KBM-7 (cell line): ENCODE results near the gene RPL12.

Source experiments
- DNase-seq: peaks from one replicate; pipeline ENCODE4 v3.0.0-alpha.2; 2015
- in situ Hi-C: fragments of 300-500 bp; cut with MboI; formaldehyde crosslinking; loops from 2 replicates; pipeline ENCODE4 v1.14.3; 2020; ENCODE audit warnings: low sequenced_read_pairs, low pct_unique_long_range_greater_than_20kb, mixed read lengths

Gene RPL12

DNA sequence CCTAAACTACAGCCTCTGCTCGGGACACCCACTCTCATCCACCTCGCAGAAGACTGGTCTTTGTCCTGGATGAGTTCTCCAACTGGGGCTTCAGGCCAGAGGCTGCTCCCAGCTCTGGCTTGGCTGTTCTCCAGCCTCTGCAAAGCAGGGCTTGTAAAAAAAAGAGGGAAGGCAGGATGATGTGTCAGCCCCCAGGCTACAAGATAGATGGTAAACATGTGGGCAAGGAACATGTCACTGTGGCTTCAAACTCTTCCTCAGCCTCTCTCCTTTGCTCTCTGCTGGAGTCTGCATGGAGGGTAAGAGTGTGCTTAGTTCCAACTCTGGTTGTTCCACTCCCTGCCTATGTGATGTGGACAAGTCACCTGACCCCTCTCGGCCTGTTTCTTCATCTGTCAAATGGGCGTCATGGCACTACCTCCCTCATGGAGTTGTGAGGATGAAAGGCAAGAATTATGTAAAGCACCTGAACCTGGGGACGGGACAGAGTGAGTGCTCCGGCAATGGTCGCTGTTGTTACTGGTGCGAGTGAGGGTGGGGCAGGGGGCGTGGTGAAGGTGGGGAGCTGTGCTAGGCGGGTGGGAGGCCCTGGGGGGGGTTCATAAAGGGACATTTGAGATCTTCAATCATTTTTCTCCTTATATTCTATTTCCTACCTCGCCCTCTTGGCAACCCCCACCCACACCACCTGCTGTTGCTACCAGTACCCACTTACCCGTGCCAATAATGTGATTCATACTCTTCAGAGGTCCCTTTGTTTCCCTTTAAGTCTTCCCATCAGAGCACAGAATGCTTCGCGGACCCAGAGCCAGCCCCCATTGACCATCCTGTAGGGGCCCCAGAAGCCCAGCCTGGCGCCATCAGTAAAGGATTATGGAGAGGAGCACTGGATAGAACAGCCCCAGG, 33.8 kb downstream of the RPL12 start:
- no peak for DNase-seq
- in situ Hi-C loops = no loop called here

DNA sequence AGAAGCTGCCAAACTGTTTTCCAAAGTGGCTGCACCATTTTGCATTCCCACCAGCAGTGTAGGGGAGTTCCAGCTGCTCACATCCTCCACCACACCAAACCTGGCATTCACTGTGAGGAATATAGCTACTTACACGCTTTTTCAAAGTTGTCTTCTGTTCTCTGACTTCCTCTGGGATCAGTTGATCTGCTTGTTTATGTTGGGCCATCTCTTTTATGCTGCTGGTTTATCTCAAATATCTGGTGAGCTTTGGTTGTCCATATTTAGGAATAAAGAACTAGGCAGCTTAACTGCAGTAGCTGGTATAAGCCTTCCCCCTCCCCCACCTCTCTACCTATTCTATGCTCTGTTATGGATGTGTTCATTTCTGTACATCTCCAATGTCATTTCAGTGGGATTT, 35.5 kb downstream of the RPL12 start:
- in situ Hi-C loops = no loop called here

DNA sequence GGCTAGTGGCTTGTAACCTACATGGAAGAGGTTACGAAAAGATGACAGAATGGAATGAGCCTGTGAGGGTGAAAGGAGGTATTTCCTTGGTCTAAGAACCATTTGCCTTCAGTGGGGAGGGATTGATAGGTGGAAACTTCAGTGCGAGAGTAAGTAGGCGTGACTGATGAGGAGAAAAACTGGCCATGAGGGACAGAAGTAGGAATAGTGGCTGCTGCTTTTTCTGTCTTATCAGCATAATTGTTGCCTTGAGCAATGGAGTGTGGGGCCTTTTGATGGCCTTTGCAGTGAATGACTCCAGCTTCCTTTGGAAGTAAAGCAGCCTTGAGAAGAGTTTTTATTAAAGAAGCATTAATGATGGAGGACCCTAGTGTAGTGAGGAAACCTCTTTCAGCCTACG, 36.1 kb downstream of the RPL12 start:
- DNase-seq = no peak
- in situ Hi-C loops = no loop called here

More for the DNA sequence above, 35.5 kb downstream of the RPL12 start:
- no peak for DNase-seq

DNA sequence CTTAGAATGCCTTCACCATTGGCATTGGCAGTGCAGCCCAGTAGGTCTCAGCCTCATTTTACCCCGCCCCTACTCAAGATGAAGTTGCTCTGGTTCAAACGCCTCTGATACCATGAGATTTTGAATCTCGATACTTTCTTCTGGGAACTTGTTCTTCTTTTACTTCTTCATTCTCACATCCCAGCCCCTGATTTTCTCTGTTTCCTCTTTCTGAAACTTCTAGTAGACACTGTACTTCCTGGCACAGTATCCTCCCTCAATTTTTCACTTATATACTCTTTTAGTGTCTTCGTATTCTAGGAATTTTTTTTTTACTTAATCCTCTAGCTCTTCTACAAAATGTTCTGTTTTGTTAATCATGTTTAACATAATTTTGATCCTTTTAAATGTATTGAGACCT, 40.1 kb downstream of the RPL12 start:
- in situ Hi-C loops = no loop called here
- no peak for DNase-seq

DNA sequence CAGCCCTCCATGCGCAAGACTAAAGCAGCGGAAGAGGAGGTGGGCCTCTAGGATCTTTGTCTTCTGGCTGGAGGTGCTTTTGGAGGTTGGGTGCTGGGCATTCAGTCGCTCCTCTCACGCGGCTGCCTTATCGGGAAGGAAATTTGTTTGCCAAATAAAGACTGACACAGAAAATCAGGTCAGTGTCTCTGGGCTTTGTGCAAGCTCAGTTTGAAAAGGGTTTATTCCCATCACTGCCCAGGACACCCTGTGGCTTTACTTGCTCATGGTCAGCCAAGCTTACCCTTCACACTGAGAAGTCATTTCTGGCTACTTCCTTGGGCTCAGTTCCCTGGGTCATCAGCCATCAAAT, 43.7 kb downstream of the RPL12 start:
- in situ Hi-C loops = no loop called here
- DNase-seq = no peak

DNA sequence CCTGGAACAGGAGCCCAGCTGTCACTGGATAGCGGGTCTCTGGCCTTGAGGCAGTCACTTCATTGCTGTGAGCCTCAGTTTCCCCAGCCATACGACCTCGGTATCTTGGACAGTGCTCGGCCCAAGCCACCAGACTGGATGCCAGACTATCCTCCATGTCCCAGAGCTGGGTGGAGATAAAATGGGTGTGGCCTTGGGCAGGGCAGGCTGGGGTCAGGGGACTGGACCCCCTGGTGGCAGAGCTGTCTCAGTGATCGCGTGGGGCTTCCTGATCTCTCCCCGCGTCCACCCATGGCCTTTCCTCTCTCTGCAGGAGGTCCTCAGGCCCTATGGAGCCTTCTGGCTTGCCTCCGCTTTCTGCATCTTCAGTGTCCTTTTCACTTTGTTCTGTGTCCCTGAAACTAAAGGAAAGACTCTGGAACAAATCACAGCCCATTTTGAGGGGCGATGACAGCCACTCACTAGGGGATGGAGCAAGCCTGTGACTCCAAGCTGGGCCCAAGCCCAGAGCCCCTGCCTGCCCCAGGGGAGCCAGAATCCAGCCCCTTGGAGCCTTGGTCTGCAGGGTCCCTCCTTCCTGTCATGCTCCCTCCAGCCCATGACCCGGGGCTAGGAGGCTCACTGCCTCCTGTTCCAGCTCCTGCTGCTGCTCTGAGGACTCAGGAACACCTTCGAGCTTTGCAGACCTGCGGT, 44.3 kb downstream of the RPL12 start:
- in situ Hi-C loops = no loop called here
- DNase-seq = no peak

DNA sequence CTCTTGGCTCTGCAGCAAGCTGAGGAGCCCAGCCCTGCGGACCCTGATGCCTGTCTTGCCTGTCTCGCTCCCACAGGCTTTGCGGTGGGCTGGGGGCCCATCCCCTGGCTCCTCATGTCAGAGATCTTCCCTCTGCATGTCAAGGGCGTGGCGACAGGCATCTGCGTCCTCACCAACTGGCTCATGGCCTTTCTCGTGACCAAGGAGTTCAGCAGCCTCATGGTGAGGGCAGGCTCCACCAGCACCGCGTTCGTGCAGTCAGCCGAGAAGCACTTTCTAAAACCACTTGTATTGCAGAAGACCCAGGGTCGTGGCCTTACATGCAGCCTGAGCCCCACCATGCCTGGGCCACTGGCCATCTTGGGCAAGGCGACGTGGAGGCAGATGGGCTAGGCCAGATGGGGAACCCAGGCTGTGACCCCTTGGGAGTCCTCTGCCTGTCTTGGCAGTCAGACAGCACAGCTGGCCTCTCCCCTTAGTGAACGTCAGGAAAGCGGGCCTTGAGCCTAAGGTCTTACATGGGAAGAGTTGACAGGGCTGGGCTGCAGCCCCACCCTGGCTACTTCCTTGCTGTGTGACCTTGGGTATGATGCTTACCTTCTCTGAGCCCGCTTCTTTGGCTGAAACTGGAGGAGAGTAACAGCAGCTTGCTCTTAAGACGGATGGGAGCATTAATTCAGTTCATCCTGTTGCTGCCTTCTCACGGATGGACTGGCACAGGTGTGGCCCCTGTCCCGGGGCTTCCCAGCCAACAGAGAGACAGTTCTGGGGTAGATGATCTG, 45.7 kb downstream of the RPL12 start:
- in situ Hi-C loops = no loop called here

DNA sequence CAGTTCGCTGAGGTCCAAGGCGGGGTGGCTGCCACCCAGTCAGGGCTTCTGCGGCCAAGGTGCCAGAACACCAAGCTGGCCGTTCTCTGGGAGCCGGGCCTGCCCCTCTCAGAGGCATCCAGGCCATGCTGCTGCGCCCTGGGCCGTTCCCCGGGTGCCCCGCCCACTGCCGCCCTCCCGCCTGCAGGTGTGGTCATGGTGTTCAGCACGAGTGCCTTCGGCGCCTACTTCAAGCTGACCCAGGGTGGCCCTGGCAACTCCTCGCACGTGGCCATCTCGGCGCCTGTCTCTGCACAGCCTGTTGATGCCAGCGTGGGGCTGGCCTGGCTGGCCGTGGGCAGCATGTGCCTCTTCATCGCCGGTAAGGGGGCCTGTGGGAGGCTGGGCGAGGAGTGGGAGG, 46.6 kb downstream of the RPL12 start:
- in situ Hi-C loops = no loop called here
- DNase-seq = no peak

More for the DNA sequence above, 45.7 kb downstream of the RPL12 start:
- no peak for DNase-seq

DNA sequence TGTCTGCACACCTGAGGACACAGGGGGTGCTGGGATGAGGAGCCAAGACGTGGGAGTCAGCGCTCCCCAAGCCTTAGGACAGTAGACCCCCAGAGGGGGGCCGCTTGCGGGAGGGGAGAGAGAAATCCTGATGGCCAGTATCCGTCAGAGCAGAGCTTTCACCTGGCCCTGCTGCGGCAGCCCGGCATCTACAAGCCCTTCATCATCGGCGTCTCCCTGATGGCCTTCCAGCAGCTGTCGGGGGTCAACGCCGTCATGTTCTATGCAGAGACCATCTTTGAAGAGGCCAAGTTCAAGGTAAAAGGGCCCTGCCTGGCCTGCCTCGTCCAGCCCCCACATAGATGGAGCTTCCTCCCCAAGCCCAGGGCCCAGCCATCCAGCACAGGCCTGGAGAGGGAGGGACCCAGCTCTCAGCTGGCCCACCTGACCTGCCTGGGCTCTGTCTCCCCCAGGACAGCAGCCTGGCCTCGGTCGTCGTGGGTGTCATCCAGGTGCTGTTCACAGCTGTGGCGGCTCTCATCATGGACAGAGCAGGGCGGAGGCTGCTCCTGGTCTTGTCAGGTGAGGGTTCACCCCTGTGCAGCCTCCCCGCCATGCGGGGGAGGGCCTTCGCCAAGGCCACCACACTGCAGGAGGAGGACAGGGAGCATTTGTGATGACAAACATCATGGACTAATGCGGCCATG, 47.6 kb downstream of the RPL12 start:
- in situ Hi-C loops = no loop called here

DNA sequence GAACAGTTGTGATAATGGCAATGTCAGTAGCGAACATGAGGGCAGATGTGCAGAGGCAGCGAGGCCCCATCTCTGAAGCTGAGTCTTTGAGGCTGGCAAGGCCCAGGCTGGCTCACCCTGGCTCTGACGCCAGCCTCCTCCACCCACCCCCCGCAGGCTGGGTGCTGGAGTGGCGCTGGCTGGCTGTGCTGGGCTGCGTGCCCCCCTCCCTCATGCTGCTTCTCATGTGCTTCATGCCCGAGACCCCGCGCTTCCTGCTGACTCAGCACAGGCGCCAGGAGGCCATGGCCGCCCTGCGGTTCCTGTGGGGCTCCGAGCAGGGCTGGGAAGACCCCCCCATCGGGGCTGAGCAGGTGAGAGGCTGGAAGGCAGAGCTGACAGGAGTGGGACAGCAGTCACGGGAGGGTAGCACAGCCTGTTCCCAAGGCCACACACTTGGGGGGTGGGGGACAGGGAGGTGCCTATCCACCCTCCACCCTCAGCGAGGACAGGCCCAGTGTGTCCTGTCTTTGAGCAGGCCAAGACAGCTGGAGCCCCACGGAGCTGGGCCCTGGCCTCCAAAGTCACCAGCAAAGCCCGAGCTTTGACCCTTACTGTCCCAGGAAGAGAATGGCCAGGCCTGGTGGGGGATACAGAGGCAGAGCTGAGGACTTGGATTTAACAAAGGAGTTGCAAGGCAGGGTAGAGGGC, 48.7 kb downstream of the RPL12 start:
- DNase-seq = no peak
- in situ Hi-C loops = no loop called here

More for the DNA sequence above, 47.6 kb downstream of the RPL12 start:
- no peak for DNase-seq

DNA sequence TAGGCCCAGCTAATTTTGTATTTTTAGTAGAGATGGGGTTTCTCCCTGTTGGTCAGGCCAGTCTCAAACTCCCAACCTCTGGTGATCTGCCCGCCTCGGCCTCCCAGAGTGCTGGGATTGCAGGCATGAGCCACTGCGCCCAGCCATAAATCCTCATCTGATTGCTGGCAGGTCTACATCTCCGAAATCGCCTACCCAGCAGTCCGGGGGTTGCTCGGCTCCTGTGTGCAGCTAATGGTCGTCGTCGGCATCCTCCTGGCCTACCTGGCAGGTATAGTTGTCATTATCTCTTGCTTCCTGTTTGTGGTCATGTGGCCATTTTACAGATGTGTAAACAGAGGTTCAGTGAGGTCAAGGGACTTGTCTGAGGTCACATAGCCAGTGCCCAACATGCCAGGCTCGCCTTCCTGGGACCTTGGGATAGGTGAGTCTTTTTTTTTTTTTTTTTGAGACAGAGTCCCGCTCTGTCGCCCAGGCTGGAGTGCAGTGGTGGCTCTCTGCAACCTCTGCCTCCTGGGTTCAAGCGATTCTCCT, 51.4 kb downstream of the RPL12 start:
- in situ Hi-C loops = no loop called here
- DNase-seq = no peak

DNA sequence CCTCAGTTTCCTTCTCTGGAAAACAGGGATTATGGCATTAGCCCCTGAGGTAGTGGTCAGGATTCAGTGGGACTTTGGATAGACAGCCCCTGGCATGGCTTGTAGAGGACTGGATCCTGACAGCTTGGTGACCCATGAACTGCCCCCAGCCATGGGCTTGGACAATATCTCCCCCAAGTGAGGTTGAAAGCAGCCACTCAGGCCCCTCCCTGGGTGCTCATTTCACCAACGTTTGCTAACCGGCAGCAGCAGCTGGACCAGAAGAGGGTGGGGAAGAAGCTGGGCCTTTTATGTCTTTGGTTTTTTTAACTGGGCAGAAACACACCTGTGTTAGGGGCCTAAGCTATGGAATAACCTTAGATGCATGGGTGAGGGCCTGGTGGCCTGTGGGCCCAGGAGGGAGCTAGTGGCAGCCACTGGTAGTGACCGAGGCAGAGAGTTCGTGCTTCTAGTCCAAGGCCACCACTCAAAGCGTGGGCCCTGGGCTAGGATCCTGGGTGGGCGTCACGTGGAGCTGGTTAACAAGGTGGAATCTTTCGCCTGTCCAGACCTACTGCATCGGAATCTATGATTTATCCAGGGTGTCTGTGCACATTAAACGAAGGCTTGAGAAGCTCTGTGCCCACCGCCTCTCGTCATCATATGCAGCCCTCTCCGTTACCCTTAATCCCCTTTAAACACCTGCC, 52.3 kb downstream of the RPL12 start:
- in situ Hi-C loops = no loop called here

DNA sequence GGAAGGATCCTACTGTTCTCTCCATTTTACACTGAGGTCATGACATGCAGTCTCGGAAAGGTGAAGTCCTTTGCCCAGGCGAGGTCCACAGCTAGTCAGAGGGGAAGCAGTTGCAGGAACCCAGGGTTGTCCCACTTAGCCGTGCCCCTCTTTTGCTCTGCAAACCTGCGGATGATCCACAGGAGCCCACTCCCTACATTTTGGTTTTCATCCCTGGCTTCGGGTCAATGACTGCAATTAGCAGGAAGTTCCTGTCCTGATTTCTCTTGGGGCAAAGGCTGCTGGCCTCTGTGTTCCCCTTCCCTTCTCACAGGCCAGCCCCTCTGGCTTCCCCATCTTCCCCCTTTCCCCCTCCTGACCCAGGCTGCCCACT, 52.9 kb downstream of the RPL12 start:
- DNase-seq = no peak
- in situ Hi-C loops = no loop called here

More for the DNA sequence above, 52.3 kb downstream of the RPL12 start:
- no peak for DNase-seq
